Ectodermal cell (in vitro differentiated cells): ENCODE results near the gene OR5B17.

Source experiments
- H3K27ac ChIP-seq: 2 replicates; pipeline ENCODE4 v1.7.0; 2013; ENCODE audit warnings: mild to moderate bottlenecking, low read depth, low read length; ENCODE audit not compliant: insufficient read depth, poor library complexity, severe bottlenecking
- H3K27me3 ChIP-seq: 2 replicates; pipeline ENCODE4 v1.7.0; 2013; ENCODE audit warnings: mild to moderate bottlenecking, low read length; ENCODE audit not compliant: insufficient read depth, control insufficient read depth, poor library complexity, severe bottlenecking
- H3K36me3 ChIP-seq: one replicate; pipeline ENCODE4 v1.7.0; 2013; ENCODE audit warnings: low read length; ENCODE audit not compliant: control insufficient read depth, insufficient read depth
- H3K4me1 ChIP-seq: one replicate; pipeline ENCODE4 v1.7.0; 2013; ENCODE audit warnings: low read length; ENCODE audit not compliant: control insufficient read depth, insufficient read depth
- H3K4me3 ChIP-seq: 2 replicates; pipeline ENCODE4 v1.7.0; 2013; ENCODE audit warnings: low read depth, low read length, control low read depth; ENCODE audit not compliant: insufficient read depth
- H3K9me3 ChIP-seq: 2 replicates; pipeline ENCODE4 v1.7.0; 2013; ENCODE audit warnings: mild to moderate bottlenecking, low read length, moderate library complexity; ENCODE audit not compliant: control insufficient read depth
- WGBS, 2 experiments: methylation state at CpG; one replicate each; pipeline ENCODE4 v1.1.7; 2013; ENCODE audit warnings: missing lambda C conversion rate in 2 of 2; 5-methylcytosine and 5-hydroxymethylcytosine counted together

Gene OR5B17

GRCh38 chr11:58330861-58331260, 28.0 kb downstream of the OR5B17 start:
- 94 to 95% methylated on average over 2 of the region's 2 CpGs for WGBS, 2 experiments
- Histone ChIP-seq H3K27me3 (no peaks in the 10 kb centered on the region), H3K27ac (no peak overlapping the region), H3K36me3 (no peaks in the 10 kb centered on the region), H3K4me3 (no peak overlapping the region), H3K9me3 (no peaks in the 10 kb centered on the region), H3K4me1 (no peaks in the 10 kb centered on the region)

GRCh38 chr11:58318532-58318931, 40.3 kb downstream of the OR5B17 start:
- whole genome bisulfite sequencing, 2 experiments = 54 to 61% methylated on average over 3 of the region's 3 CpGs
- Histone ChIP-seq H3K9me3 (no peaks in the 10 kb centered on the region), H3K27ac (no peak overlapping the region), H3K27me3 (no peaks in the 10 kb centered on the region), H3K4me3 (no peak overlapping the region), H3K36me3 (no peaks in the 10 kb centered on the region), H3K4me1 (no peaks in the 10 kb centered on the region)

GRCh38 chr11:58316142-58316541, 42.7 kb downstream of the OR5B17 start:
- Histone ChIP-seq H3K27me3 (no peaks in the 10 kb centered on the region), H3K4me1 (no peaks in the 10 kb centered on the region), H3K4me3 (no peak overlapping the region), H3K9me3 (no peaks in the 10 kb centered on the region), H3K27ac (no peak overlapping the region), H3K36me3 (no peaks in the 10 kb centered on the region)
- WGBS, 2 experiments = 94 to 100% methylated on average over 1 of the region's 2 CpGs
